ENCODE measurements around the gene CPNE1.

CPNE1 gene

DNA sequence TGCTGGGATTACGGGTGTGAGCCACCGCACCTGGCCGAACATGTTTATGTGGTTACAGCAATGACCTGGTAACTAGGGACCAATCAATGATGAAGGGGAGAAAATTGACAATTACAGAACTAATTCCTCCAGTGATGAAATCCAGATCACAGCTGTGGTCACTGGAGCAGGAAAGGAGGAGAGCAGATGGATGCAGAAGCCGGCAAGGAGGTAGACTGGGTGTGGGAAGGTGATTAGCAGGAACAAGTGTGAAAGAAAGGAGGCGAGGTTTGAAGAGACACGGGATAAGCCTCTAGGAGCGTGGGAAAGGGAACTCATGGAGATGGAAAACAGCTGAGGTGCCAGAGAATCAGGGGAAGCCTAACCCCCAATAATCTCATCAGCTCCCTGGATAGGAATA is 66.2 kb downstream of the CPNE1 start:
- DNase-seq = no peak

DNA sequence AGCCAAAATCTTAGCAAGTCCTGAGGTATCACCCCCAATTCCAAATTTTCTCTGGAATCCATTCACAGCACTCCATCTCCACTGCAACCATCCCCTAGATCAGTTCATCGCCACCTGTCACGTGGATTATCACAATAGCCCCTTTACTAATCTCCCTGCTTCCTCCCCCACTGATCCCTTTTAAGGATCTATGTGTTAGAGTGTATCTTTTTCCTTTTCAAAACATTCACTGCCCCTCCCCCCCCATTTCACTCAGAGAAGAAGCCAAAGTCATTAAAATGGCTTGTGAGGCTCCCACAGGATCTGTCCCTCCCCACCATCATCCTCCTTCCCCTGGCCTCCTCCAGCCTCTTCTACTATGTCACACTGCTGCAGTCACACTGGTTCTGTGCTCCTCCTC is 67.5 kb downstream of the CPNE1 start:
- no peak for DNase-seq

DNA sequence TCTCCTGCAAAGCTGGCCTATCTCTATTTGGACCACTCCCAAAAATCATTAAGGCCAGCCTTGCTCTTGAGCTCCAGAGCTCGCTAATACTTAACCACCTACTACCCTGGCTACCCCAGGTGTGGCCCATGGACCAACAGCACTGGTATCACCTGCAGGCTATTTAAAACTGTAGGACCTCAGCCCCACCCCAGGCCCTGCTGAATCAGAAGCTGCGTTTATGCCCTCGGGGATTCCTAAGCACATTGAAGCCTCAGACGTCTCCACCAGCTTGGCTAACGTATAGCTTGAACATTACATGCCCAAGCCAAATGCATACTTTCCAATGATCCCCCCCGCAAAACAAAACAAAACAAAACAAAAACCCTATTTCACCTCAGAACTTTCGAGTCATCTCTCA is 68.8 kb downstream of the CPNE1 start:
- DNase-seq = no peak

DNA sequence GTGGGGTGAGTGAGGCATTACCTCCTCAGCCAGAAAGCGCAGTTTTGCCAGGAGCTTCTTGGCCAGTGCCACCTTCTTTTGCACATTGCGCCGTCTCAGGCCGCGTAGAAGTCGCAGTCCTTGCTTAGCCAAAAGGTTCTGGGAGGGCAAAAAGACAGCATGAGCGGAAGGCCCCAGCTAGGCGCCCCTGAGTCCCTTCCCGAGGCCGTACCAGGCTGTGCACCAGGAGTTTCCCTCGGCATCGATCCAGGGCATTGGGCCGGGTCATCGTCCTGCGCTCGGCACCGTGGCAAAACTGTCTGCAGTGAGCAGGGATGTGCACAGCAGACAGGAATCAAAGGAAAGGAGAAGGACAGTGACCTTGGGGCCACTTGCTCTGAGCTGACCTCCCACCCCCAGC is 69.2 kb downstream of the CPNE1 start:
- no peak for DNase-seq

DNA sequence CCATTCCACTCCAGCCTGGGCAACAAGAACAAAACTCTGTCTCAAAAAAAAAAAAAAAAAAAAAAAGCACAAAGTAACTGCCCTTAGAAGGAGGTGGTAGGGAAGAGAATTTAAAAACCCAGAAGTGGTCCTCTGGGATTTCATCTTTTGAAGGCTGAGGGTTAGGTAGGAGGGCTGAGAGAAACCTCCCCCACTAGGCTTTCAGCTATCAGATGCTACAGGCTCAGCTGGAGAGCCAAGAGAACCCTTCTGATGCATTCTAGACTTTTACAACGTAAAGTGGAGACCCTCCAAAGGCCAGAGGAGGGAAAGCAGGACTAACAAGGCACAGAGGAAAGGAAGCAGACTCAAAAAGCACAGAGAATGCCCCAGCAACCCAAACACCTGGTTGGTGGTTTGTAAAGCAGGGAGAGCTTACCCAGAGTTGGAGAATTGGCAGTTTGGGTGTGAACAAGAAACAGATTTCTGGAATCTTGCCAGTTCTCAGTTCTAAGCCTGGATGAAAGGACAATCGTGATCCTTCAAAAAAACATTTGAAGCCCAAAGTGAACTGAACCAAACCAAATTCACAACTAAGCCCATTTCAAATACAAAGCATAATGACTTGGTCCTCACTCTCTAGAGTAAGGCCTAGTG is 72.2 kb downstream of the CPNE1 start:
- DNase-seq = no peak

DNA sequence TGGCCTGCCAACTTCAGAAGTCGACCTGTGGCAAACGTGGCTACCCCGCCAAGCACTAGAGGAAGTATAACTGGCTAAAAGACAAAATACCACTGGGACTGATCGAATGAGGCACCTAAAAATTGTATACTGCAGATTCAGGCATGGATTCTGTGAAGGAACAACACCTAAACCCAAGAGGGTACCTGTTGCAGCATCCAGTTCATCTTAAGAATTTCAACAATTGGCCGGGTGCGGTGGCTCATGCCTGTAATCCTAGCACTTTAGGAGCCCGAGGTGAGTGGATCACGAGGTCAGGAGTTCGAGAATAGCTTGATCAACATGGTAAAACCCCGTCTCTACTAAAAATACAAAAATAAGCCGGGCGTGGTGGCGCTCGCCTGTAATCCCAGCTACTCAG is 76.3 kb downstream of the CPNE1 start:
- no peak for DNase-seq

DNA sequence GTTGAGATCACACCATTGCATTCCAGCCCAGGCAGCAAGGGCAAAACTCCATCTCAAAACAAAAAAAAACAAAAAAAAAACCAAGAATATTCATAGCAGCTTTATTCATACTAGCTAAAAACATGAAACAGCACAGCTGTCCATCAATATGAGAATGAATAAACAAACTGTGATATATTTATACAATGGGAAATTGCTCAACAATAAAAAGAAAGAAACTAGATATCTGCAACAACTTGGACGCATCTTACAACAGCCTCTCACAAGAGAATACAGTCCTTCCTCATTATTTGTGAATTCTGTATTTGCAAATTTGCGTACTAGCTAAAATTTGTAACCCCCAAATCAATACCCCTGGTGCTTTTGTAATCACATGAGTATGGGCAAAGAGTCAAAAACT is 77.3 kb downstream of the CPNE1 start:
- no peak for DNase-seq

DNA sequence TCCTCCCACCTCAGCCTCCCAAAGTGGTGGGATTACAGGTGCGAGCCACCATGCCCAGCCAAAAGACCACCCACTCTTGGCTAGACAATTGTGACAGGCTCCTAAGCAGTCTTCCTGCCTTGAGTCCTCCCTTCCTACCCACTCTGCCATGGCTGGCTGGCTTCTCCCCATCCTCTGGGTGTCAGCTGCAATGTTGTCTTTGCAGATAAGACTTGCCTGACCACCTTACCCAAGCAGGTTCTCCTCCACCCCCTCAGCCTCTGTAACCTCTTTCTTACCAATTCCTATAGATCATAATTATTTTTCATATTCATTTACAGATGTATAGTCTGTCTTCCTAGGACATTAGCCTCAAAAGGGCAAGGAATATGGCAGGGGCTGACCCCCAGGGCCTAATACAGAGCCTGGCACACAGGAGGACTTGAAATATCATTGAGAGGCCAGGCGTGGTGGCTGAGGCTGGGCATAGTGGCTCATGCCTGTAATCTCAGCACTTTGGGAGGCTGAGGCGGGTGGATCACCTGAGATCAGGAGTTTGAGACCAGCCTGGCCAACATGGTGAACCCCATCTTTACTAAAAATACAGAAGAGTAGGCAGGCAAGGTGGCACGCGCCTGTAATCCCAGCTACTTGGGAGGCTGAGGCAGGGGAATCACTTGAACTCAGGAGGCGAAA is 77.8 kb downstream of the CPNE1 start:
- DNase-seq = no peak

DNA sequence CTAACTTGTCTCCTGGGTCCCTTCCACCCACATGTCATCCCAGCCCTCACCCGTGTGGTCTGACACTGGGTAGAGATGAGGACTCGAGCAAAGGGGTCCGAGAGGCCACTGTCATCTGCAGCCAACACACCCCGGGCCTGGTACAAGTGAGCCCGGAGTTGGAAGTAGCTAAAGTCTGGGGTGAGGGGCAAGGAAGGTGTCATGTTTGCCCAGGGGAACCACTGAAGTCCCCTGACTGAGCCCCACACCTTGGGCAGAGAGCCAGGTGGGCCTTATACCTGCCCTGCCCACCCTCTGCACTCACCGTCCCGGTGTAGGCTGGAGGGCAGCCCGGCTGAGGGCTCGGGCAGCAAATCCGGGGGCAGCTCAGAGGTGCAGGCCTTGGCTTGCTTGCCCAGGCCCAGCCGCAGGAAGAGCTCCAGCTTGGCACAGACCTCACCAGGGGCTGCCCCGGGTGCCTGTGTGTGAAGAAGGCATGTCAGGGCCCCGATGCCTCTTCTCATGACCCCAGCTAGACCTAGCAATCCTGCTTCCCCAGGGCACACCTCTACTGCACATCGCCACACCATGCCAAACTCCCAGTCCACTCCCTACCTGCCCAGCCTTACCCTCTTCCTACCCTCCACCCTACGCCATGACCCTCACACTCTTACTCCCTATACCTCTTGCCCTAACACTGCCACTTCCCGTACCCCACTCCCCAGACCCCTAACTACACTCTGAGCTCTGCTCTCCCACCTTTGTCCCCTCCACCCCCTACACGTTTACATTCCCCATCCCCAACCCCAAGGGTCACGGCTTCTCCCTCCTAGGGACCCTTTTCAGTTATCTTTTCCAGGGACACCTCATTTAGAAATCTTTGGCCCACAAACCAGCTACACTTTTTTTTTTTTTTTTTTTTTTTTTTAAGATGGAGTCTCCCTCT is 80.8 kb downstream of the CPNE1 start:
- DNase-seq = no peak

DNA sequence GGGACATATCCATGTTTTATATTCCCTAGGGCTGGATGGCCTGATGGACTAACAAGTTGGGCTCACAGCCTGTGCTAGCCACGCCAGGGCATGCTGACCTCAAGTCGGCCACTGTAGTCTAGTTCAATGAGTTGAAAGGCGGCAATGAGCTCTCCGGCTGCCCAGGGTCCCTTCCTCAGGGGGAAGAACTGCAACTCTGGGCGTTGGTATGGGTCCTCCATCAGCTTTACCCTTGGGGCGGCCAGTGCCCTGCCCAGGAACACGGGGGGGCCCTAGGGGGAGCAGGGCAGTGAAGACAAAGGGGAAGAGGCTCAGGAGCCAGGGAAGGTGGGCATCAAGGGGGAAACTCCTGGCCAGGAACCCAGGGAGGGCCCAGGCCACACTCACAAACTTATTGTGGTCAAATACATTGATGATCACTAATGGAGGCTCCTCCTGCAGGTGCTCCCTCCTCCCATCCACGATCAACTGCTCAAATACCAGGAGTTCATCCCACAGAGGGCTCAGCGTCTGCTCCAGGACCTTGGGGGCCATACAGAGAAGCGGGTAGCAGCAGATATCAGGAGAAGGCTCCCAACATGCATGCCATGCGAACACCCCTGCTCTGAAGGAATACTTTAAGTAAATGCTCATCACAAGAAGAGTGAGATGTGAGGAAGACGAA is 81.8 kb downstream of the CPNE1 start:
- DNase-seq = no peak

DNA sequence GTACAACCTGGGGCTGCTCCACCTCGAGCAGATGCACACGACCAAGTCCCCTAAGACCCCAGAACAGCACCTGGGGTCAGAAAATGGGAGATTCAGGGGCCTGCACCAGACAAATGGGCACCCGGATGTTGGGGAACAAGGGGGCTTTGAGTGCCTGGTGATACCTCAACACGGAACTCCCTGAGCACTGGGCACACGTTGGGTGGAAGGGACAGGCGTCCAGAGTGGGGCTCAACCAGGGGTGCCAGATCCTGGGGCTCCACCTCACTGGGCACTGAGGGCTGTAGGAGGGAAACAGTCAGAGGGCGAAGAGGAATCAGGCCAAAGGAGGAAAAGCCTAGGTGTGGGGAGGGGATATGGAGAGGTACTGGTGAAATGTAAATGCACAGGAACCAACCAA is 82.6 kb downstream of the CPNE1 start:
- no peak for DNase-seq

DNA sequence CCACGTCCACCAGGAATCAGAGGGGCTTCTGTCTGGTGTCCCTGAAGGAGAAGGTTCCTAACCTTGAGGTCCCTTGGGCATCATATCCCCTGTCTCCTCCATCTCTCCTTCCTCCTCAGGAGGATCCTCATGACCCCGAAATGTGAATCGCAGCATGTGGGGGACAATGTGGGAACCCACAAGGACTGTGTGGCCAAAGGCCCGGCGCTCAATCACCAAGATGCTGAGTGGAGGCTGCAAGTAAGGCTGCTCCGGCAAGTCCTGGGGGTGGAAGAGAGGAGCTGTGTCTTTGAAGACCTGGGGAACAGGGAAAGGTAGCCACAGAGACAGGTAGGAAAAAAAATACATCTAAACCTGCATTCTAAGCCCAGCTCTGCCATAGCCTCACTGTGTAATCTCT is 85.5 kb downstream of the CPNE1 start:
- no peak for DNase-seq

DNA sequence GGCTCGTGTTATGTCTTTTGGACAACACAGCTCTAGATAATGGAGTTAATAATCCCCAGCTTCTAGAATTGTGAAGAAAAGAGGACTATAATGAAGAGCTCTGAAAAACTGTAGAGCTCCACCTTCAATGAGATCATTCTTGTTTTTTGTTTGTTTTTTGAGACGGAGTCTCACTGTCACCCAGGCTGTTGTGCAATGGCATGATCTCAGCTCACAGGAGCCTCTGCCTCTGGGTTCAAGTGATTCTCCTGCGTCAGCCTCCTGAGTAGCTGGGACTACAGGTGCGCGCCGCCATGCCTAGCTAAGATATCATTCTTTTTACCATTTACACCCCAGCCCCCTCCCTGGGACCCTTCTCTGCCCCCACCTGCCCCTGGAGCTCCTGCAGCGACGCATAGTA is 86.2 kb downstream of the CPNE1 start:
- DNase-seq = no peak

DNA sequence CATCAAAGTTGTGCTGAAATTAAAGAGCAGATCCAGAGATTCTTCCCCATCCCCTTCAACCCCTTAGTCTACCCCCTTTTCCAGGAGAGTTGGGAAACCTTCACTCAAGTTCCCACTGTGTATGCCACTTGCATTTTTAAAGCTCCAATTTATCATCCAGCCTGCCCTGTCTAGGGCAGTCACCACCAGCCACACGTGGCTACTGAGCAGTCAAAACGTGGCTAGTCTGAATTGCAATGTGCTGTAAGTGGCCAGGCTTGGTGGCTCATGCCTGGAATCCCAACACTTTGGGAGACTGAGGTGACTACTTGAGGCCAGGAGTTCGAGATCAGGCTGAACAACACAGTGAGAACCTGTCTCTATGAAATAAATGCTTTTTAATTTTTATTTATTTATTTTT is 87.9 kb downstream of the CPNE1 start:
- DNase-seq = no peak

All from activated CD4-positive, alpha-beta T cell treated with anti-CD3 and anti-CD28 coated beads, Interleukin-2, amount 50 U/mL, for 4 hours (primary cell).